ENCODE data around the gene HRK.

HRK gene

GRCh38 chr12:116881325-116881876 is at the start of gene HRK:
Gene HRK, minus strand, starts transcription at chr12:116881441. Its CDS starts 134 bp downstream, at chr12:116881307.
- in situ Hi-C loops (cut with MboI; ENCODE audit: low sequenced_read_pairs) = no loop called here

- in situ Hi-C loops (cut with MboI; ENCODE audit: low sequenced_read_pairs) = no loop called here
Measured at GRCh38 chr12:116929885-116930284, 48.6 kb upstream of the HRK start.

GRCh38 chr12:116928504-116928903 is 47.3 kb upstream of the HRK start:
- in situ Hi-C loops (cut with MboI; ENCODE audit: low sequenced_read_pairs) = no loop called here

- in situ Hi-C loops (cut with MboI; ENCODE audit: low sequenced_read_pairs) = no loop called here
Measured at GRCh38 chr12:116927244-116927940, 46.2 kb upstream of the HRK start.

GRCh38 chr12:116926283-116927243 is 45.3 kb upstream of the HRK start:
- in situ Hi-C loops (cut with MboI; ENCODE audit: low sequenced_read_pairs) = no loop called here

GRCh38 chr12:116924558-116925453 is 43.6 kb upstream of the HRK start:
- in situ Hi-C loops (cut with MboI; ENCODE audit: low sequenced_read_pairs) = no loop called here

- in situ Hi-C loops (cut with MboI; ENCODE audit: low sequenced_read_pairs) = no loop called here
Measured at GRCh38 chr12:116922194-116922897, 41.1 kb upstream of the HRK start.

- in situ Hi-C loops (cut with MboI; ENCODE audit: low sequenced_read_pairs) = no loop called here
Measured at GRCh38 chr12:116920939-116921338, 39.7 kb upstream of the HRK start.

- in situ Hi-C loops (cut with MboI; ENCODE audit: low sequenced_read_pairs) = no loop called here
Measured at GRCh38 chr12:116919706-116920485, 38.7 kb upstream of the HRK start.

- in situ Hi-C loops (cut with MboI; ENCODE audit: low sequenced_read_pairs) = no loop called here
Measured at GRCh38 chr12:116919247-116919661, 38.0 kb upstream of the HRK start.

GRCh38 chr12:116918464-116918863 is 37.2 kb upstream of the HRK start:
- in situ Hi-C loops (cut with MboI; ENCODE audit: low sequenced_read_pairs) = no loop called here

- in situ Hi-C loops (cut with MboI; ENCODE audit: low sequenced_read_pairs) = no loop called here
Measured at GRCh38 chr12:116916714-116917114, 35.5 kb upstream of the HRK start.

GRCh38 chr12:116916122-116916521 is 34.9 kb upstream of the HRK start:
- in situ Hi-C loops (cut with MboI; ENCODE audit: low sequenced_read_pairs) = no loop called here

GRCh38 chr12:116915326-116915725 is 34.1 kb upstream of the HRK start:
- in situ Hi-C loops (cut with MboI; ENCODE audit: low sequenced_read_pairs) = no loop called here

GRCh38 chr12:116910645-116911451 is 29.6 kb upstream of the HRK start, which contains the start of gene FBXW8:
Gene FBXW8, plus strand, starts transcription at chr12:116910950. Its CDS starts 88 bp downstream, at chr12:116911038.
- in situ Hi-C loops (cut with MboI; ENCODE audit: low sequenced_read_pairs) = no loop called here

GRCh38 chr12:116910280-116910644 is 29.0 kb upstream of the HRK start:
- in situ Hi-C loops (cut with MboI; ENCODE audit: low sequenced_read_pairs) = no loop called here

GRCh38 chr12:116906285-116906684 is 25.0 kb upstream of the HRK start:
- in situ Hi-C loops (cut with MboI; ENCODE audit: low sequenced_read_pairs) = no loop called here

GRCh38 chr12:116903818-116904217 is 22.6 kb upstream of the HRK start:
- in situ Hi-C loops (cut with MboI; ENCODE audit: low sequenced_read_pairs) = no loop called here

Data from HL-60/S4 treated with phorbol 12-myristate 13-acetate at 8.2 ng/mL for 4 days and 3 days (cell line).